HG02840 (cell line): Measurements from ENCODE around the gene STX2.
"Not testable (repeated sequence)": the region's sequence is repeated elsewhere in the genome, so short reads cannot be mapped to it uniquely, and the experiment has no call there.

Source experiments
- ATAC-seq: cut with Tn5 transposase; IDR thresholded peaks from one replicate; pipeline ENCODE4 v1.9.1; 2021; ENCODE audit warnings: mild to moderate bottlenecking, moderate library complexity, moderate number of reproducible peaks; ENCODE audit not compliant: unreplicated experiment, low FRiP score

Gene STX2

GRCh38 chr12:130870442-130871285 lies 31.6 kb upstream of the STX2 start:
- ATAC-seq: peak; percentile 41

DNA sequence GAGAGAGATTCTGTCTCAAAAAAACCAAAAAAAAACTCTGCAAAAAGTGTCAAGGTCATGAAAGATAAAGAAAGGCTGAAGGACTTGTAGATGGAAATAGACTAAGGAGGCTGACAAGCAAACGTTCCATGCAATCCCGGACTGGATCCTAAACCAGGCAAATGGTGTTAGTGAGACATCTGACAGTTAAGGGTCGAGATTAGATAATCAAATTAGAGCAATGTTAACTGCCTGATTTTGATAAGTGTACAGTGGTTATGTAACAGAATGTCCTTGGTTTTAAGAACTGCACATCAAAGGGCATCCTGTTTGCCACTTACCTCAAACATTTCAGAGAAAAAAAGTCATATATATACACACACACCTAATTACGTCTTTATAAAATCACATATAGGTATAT lies 29.4 kb upstream of the STX2 start:
- ATAC-seq: no peak

- no peak for ATAC-seq
These were observed 24.2 kb upstream of the STX2 start for GRCh38 chr12:130863298-130863697.

DNA sequence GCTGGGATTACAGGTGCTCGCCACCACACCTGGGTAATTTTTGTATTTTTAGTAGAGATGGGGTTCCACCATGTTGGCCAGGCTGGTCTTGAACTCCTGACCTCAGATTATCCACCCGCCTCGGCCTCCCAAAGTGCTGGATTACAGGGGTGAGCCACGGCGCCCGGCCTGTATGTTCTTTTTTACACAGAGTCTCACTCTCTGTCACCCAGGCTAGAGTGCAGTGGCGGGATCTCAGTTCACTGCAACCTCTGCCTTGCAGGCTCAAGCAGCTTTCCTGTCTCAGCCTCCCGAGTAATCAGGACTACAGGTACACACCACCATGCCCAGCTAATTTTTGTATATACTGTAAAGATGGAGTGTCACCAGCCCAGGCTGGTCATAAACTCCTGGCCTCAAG lies 23.7 kb upstream of the STX2 start:
- not testable (repeated sequence) for ATAC-seq

DNA sequence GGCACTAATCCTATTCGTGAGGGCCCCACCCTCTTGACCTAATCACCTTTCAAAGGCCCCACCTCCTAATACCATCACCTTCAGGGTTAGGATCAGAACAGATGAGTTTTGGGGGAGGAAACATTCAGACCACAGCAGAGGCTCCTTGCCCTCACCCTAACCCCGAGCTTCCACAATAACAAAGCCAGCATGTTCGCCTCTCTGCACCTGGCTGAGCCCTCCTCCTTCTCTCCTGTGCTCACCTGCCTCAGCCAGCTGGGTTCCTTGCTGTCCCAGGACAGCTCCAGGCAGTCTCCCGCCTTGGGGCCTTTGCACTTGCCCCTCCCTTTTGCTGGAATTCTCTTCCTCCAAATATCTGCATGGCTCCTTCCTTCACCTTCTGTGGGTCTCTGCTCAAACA lies 23.1 kb upstream of the STX2 start:
- ATAC-seq: no peak

- ATAC-seq: no peak
These were observed 21.3 kb upstream of the STX2 start for GRCh38 chr12:130860311-130860710.

DNA sequence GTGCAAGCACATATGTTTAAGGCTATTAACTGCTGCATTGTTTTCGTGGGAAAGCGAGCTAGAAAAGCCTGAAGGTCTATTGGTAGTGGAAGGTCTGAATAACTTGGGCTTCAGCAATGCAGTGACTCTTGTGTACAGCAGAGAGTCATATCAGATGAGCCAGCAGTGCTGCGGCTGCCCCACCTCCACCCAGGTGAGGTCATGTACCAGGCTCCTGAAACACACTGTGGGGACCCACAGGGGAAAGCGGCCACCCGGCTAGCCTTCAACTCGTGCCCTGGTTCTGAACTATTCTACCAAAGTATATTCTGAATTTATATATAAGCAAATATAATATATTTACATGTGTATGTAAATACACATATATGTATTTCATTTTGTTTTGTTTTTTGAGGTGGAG lies 20.1 kb upstream of the STX2 start:
- no peak for ATAC-seq

DNA sequence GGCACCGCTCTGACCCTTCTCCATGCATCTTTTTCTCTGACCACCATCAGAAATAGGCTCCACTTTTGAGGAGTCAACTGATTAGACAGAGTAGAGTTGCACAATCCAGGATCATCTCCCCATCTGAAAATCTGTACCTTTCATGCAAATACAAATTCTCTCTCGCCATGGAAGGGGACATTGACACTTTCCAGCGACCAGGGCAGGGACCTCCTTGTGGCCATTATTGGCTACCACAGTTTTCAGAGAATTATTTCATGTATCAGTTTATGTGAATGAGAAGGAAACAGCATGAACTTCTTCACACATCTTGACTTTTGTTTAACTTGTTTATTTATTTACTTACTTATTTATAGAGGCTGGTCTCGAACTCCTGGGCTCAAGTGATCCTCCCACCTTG lies 19.0 kb upstream of the STX2 start:
- ATAC-seq: no peak

- ATAC-seq: no peak
These were observed 17.0 kb upstream of the STX2 start for GRCh38 chr12:130856088-130856487.

DNA sequence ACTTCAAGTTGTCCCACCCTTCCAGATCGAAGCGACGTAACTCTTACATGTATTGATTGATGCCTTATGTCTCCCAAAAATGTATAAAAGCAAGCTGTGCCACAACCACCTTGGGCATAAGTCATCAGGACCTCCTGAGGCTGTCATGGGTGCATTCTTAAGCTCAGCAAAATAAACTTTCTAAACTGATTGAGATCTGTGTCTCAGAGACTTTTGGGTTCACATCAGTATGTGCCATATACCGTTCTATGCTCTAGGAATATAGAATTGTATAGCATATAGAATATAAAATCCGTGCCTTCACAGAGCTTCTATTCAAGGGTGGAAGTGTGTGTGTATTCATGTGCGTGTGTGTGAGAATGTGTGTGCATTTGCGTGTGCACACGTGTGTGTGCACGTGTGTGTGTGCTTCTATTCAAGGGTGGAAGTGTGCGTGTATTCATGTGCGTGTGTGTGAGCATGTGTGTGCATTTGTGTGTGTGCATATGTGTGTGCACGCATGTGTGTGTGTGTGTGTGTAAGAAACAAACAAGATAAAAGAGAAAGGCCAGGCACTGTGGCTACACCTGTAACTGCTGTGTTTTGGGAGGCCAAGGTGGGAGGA lies 11.5 kb upstream of the STX2 start:
- no peak for ATAC-seq

- no peak for ATAC-seq
These were observed 10.7 kb upstream of the STX2 start for GRCh38 chr12:130849561-130850417.

GRCh38 chr12:130848785-130849305 lies 9.8 kb upstream of the STX2 start:
- ATAC-seq: not testable (repeated sequence)

- not testable (repeated sequence) for ATAC-seq
These were observed 9.1 kb upstream of the STX2 start for GRCh38 chr12:130848105-130848504.

GRCh38 chr12:130847112-130847511 lies 8.1 kb upstream of the STX2 start:
- no peak for ATAC-seq

GRCh38 chr12:130846369-130846768 lies 7.3 kb upstream of the STX2 start:
- no peak for ATAC-seq

- ATAC-seq: no peak
These were observed 837 bp upstream of the STX2 start for GRCh38 chr12:130839770-130840404.

DNA sequence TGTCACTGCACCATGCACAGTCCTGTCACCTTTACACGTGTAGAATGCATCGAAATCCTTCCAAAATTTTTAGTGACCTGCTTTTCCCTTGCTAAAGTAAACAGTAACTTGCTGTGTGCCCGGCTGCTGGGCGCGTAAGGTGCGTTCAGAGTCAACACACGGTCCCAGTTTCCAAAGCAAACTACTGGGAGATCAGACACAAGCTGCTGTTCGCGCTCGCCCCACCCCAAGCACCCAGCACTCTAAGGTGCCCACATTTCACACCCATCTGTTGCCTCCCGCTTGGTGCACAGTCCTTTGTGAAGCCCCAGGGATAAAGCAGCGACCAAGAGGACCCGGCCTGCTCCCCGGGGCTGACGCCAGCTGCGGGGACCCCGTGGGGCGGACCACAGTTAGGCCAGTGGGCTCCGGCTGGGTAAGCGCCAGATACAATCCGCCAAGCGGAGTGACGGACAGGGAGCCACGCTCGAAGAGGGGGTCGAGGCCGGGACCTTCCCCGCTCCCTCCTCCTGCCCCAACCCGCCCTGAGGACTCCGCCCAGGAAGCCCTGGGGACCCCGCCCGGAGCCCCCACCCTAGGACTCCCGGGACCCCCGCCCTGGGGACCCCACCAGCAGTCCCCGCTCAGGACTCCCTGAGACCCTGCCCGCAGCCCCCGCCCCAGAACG lies 633 bp downstream of the STX2 start:
- peak; percentile 27 for ATAC-seq

DNA sequence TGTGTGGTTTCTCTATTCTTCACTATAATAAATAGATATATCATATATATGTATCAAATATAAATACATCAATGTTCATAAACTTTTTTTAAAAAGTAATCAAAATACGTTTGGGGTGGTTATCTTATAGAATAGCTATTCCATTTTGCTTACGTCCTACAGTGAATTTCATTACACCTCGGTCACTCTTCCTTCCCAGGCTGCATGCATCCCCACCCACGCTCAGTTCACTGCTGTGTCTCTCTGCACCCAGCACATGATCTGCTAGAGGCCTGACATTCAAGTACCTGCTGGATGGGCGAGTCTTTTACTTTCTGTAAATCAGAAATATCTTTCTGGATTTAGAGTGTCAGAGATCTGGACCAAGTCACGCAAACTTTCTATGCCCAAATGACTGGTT lies 3.6 kb downstream of the STX2 start:
- no peak for ATAC-seq

GRCh38 chr12:130835011-130835410 lies 4.0 kb downstream of the STX2 start:
- ATAC-seq: no peak
